Measurements from ENCODE around the gene OTOP1.
"Not testable (repeated sequence)": the region's sequence is repeated elsewhere in the genome, so short reads cannot be mapped to it uniquely, and the experiment has no call there.

The OTOP1 gene
- total RNA-seq = 0 to 0.04 reads per million in 2 donors

GRCh38 chr4:4226606-4227438 is at the start of gene OTOP1:
Gene OTOP1, minus strand, starts transcription at chr4:4226929. Its CDS starts 65 bp downstream, at chr4:4226864.
- no peak for DNase-seq

- no peak for DNase-seq
Observed at GRCh38 chr4:4274226-4274625, 47.5 kb upstream of the OTOP1 start.

GRCh38 chr4:4271912-4272311 is 45.2 kb upstream of the OTOP1 start:
- DNase-seq = no peak

- no peak for DNase-seq
Observed at GRCh38 chr4:4270529-4270928, 43.8 kb upstream of the OTOP1 start.

- DNase-seq = no peak
Observed at GRCh38 chr4:4269856-4270255, 43.1 kb upstream of the OTOP1 start.

- DNase-seq = peak; percentile 22
Observed at GRCh38 chr4:4269331-4269731, 42.6 kb upstream of the OTOP1 start.

GRCh38 chr4:4268776-4269175 is 42.0 kb upstream of the OTOP1 start:
- no peak for DNase-seq

- no peak for DNase-seq
Observed at GRCh38 chr4:4267981-4268380, 41.3 kb upstream of the OTOP1 start.

- DNase-seq = no peak
Observed at GRCh38 chr4:4260185-4260751, 33.5 kb upstream of the OTOP1 start.

- DNase-seq = no peak
Observed at GRCh38 chr4:4259484-4260100, 32.9 kb upstream of the OTOP1 start.

- not testable (repeated sequence) for DNase-seq
Observed at GRCh38 chr4:4257705-4258104, 31.0 kb upstream of the OTOP1 start.

GRCh38 chr4:4256799-4257198 is 30.1 kb upstream of the OTOP1 start:
- DNase-seq = no peak

- no peak for DNase-seq
Observed at GRCh38 chr4:4254666-4255065, 27.9 kb upstream of the OTOP1 start.

- no peak for DNase-seq
Observed at GRCh38 chr4:4254199-4254598, 27.5 kb upstream of the OTOP1 start.

GRCh38 chr4:4249866-4250265 is 23.1 kb upstream of the OTOP1 start:
- DNase-seq = no peak

GRCh38 chr4:4249342-4249741 is 22.6 kb upstream of the OTOP1 start:
- not testable (repeated sequence) for DNase-seq

GRCh38 chr4:4248885-4249203 is 22.1 kb upstream of the OTOP1 start:
- no peak for DNase-seq

- peak; percentile 73 for DNase-seq
Observed at GRCh38 chr4:4248029-4248884, 21.5 kb upstream of the OTOP1 start, which contains the start of gene TMEM128. Gene TMEM128, minus strand, starts transcription at chr4:4248223. Its CDS starts 21 bp downstream, at chr4:4248202.

- DNase-seq = no peak
Observed at GRCh38 chr4:4247696-4248028, 20.9 kb upstream of the OTOP1 start.

- DNase-seq = no peak
Observed at GRCh38 chr4:4245172-4245571, 18.4 kb upstream of the OTOP1 start.

GRCh38 chr4:4239551-4239950 is 12.8 kb upstream of the OTOP1 start:
- DNase-seq = not testable (repeated sequence)

GRCh38 chr4:4233610-4234009 is 6.9 kb upstream of the OTOP1 start:
- no peak for DNase-seq

- DNase-seq = no peak
Observed at GRCh38 chr4:4228356-4228668, 1.6 kb upstream of the OTOP1 start.
